ENCODE measurements around the gene ICAM2.

The ICAM2 gene

GRCh38 chr17:64005734-64006167 lies 14.7 kb downstream of the ICAM2 start:
- TF ChIP-seq TAF1 (IDR thresholded peaks at IDR 0.05; ENCODE audit: borderline replicate concordance, insufficient read depth, low read length) (no peak), POLR2AphosphoS5 (IDR thresholded peaks at IDR 0.05; ENCODE audit: low read depth, low read length) (no peak), REST (IDR thresholded peaks at IDR 0.05; ENCODE audit: insufficient read depth in 1 of 2, low read depth in 2 of 2, low read length in 2 of 2) (no peak), FOXP2 (optimal IDR thresholded peaks at IDR 0.05; ENCODE audit: borderline replicate concordance, extremely low read depth, extremely low read length, insufficient read depth) (no peak), SIN3A (IDR thresholded peaks at IDR 0.05; ENCODE audit: borderline replicate concordance, insufficient read depth, low read length) (no peak)

- TF ChIP-seq POLR2AphosphoS5 (IDR thresholded peaks at IDR 0.05; ENCODE audit: low read depth, low read length) (no peak), FOXP2 (optimal IDR thresholded peaks at IDR 0.05; ENCODE audit: borderline replicate concordance, extremely low read depth, extremely low read length, insufficient read depth) (no peak), SIN3A (IDR thresholded peaks at IDR 0.05; ENCODE audit: borderline replicate concordance, insufficient read depth, low read length) (no peak), REST (IDR thresholded peaks at IDR 0.05; ENCODE audit: insufficient read depth in 1 of 2, low read depth in 2 of 2, low read length in 2 of 2) (no peak), TAF1 (IDR thresholded peaks at IDR 0.05; ENCODE audit: borderline replicate concordance, insufficient read depth, low read length) (no peak)
Observed at GRCh38 chr17:64004903-64005733, 15.3 kb downstream of the ICAM2 start.

GRCh38 chr17:64004218-64004770 lies 16.1 kb downstream of the ICAM2 start:
- TF ChIP-seq REST (IDR thresholded peaks at IDR 0.05; ENCODE audit: insufficient read depth in 1 of 2, low read depth in 2 of 2, low read length in 2 of 2) (no peak), POLR2AphosphoS5 (IDR thresholded peaks at IDR 0.05; ENCODE audit: low read depth, low read length) (no peak), FOXP2 (optimal IDR thresholded peaks at IDR 0.05; ENCODE audit: borderline replicate concordance, extremely low read depth, extremely low read length, insufficient read depth) (no peak), TAF1 (IDR thresholded peaks at IDR 0.05; ENCODE audit: borderline replicate concordance, insufficient read depth, low read length) (no peak), SIN3A (IDR thresholded peaks at IDR 0.05; ENCODE audit: borderline replicate concordance, insufficient read depth, low read length) (no peak)

- TF ChIP-seq REST (IDR thresholded peaks at IDR 0.05; ENCODE audit: insufficient read depth in 1 of 2, low read depth in 2 of 2, low read length in 2 of 2) (no peak), TAF1 (IDR thresholded peaks at IDR 0.05; ENCODE audit: borderline replicate concordance, insufficient read depth, low read length) (no peak), POLR2AphosphoS5 (IDR thresholded peaks at IDR 0.05; ENCODE audit: low read depth, low read length) (no peak), SIN3A (IDR thresholded peaks at IDR 0.05; ENCODE audit: borderline replicate concordance, insufficient read depth, low read length) (no peak), FOXP2 (optimal IDR thresholded peaks at IDR 0.05; ENCODE audit: borderline replicate concordance, extremely low read depth, extremely low read length, insufficient read depth) (no peak)
Observed at GRCh38 chr17:64003526-64004121, 16.8 kb downstream of the ICAM2 start.
